HG03139 (cell line): Measurements from ENCODE around the gene POFUT2.

ENCODE experiments used
- ATAC-seq: cut with Tn5 transposase; IDR thresholded peaks from one replicate; pipeline ENCODE4 v1.9.1; 2021; ENCODE audit not compliant: unreplicated experiment

The POFUT2 gene

DNA sequence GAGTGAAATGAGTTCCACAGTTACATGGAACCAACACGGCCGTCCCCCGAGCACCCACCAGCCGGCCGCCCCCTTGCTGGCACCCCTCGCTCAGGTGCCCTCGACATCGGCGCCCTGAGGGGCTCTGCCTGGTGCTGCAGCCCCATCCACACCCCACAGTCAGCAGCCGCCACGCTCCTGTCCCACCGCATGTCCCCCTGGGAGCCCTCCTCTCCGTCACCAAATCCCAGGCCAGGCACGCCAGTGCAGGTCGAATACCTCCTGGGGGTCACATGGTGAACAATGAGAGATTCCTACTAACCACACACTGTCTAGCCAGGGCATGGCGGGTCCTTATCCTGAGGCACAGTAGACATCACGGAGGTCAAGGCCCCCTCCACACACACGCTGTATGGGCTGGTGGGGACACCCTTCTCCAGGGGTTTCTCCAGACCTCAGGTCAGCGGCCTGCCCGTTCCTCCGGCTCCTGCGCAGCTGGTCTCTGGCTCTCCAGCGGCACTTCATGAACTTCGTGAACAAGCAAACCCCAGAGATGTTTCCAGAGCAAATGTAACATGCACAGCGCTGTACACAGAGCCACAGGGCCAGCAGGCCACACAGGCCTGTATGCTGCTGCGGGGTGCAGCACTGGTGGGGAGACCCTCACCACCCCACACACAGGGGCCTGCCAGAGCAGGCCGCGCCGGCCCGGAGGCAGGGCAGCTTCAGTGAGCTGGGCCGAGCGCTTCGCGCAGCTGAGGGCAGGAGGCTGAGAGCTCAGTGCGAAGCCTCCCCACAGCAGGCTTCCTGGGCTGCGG lies 21.8 kb downstream of the POFUT2 start:
- no peak for ATAC-seq

GRCh38 chr21:45264912-45265515 lies 22.7 kb downstream of the POFUT2 start:
- ATAC-seq = no peak

- no peak for ATAC-seq
These were observed 23.4 kb downstream of the POFUT2 start for GRCh38 chr21:45264146-45264911.

DNA sequence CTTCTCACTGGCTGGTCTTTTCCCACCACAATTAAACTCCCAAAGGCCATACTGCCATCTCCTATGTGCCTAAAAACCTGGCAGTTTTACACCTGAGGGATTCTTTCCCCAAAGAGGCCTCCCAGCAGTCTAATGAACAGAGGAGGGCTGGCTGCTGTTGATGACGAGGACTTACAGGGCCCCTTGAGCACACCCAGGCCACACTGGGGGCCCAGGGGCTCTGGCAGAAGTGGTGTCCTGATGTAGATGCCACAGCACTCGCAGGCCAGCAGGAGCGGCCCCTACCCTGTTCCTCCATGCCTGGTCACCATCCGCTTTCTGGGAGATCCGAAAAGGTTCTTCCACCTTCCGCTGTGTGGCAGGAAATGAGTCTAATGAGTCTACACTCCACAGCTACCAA lies 24.2 kb downstream of the POFUT2 start:
- ATAC-seq = no peak

DNA sequence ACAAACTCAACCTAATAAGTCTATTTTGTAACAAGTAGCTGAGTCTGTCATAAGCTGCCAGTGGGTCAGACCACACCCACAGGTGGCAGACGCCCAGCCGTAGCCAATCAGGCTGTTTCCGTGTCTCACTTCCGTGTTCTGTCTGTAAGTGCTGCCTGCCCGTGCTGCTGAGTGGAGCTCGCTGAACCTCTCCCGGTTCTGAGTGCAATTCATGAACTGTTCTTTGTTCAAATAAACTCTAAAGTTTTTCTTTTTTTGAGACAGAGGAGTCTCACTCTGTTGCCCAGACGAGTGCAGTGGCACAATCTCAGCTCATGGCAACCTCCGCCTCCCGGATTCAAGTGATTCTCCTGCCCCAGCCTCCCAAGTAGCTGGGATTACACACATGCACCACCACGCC lies 25.1 kb downstream of the POFUT2 start:
- no peak for ATAC-seq

- ATAC-seq = no peak
These were observed 25.6 kb downstream of the POFUT2 start for GRCh38 chr21:45262041-45262581.

- no peak for ATAC-seq
These were observed 26.6 kb downstream of the POFUT2 start for GRCh38 chr21:45261093-45261492.

DNA sequence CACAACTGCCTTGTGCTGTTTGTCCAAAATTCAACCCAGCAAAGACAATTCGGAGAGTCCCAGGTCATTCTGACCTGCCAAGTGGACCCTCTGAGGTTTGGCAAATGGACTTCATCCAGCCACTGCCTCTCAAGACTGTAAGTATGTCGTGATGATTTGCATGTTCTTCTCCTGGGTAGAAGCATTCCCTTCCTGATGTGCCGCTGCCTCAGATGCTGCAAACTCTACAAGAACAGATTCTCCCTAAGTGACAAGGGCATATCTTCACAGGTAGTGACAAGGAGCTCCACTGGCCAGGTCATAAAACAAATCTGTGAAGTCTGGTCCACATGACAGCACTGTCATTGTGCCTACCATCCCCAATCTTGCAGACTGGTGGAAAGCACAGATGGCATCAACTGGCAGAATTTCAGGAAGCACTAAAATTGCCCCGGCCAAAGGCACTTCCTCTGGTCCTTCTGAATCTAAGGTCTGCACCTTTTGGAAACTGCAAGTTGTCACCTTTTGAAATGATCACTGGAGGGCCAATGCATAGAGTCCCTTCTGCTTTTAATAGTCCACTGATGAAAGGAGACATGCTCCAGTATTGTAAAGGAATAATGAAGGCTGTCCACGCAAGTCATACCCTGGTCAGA lies 27.4 kb downstream of the POFUT2 start:
- ATAC-seq = no peak

DNA sequence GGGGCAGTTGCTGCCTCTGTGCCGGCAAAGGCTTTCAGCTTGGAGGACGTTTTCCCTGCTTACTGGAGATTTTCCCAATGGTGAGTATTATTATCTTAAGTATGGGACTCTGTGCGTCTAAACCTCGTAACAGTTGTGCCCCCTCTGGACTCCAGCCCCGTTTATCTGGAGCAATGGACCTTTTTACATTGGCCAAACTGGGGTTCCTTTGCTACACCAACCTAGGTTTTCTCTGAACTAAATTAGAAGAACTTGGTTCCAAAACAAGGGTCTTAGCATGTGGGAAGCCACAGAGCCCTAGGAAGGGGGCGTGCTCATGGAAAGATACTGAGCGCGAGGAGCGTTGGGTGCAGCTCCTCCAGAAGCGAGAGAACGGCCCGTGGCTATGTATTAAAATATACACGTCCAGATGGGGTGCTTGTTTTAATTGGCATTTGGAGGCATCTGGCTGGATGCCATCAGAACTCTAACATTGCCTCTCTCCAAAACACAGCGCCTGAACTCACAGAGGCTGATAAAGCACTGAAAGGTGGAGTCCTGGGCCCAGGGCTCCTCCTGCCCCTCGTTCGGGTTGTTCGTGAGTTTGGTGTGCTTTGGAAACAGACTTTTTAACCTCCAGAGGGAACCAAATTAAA lies 28.4 kb downstream of the POFUT2 start:
- ATAC-seq = no peak

- ATAC-seq = no peak
These were observed 29.2 kb downstream of the POFUT2 start for GRCh38 chr21:45258466-45258865.

- ATAC-seq = no peak
These were observed 29.9 kb downstream of the POFUT2 start for GRCh38 chr21:45257673-45258341.

DNA sequence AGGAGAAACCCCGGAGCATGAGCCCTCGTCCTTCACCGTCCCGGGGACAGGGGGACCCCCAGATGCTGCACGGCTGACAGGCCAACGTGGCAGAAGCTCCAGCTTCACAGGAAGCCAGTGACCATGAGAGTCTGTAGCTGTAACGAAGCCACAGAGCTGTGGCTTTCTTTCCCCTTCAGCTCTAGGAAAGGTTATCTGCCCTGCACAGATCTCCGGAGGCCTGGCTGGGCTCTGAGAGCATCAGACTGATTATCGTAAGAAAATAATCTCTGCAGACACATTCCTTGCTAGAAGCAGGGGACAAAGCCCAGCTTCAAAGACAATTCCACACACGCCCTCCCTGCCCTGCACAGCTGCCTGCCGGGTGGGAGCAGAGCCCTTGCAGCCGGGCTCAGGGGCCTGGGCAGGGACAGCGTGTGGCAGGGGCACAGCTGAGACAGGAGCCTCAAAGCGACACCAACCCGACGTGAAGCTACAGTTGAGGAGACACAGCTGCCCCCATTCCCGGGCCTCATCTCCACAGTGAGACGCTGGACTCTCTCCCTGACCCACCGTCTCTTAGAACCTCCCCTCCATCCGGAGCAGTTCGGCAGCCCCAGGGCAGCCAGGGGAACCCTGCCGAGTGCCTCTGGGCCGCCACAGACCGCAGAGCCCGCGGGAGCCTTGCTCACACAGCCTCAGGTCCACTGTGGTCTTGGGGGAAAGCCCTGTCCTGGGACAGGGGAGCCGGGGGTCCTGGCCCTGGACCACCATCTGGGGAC lies 30.6 kb downstream of the POFUT2 start:
- no peak for ATAC-seq

- ATAC-seq = no peak
These were observed 31.4 kb downstream of the POFUT2 start for GRCh38 chr21:45256021-45256911.

- no peak for ATAC-seq
These were observed 32.2 kb downstream of the POFUT2 start for GRCh38 chr21:45255381-45256020.

DNA sequence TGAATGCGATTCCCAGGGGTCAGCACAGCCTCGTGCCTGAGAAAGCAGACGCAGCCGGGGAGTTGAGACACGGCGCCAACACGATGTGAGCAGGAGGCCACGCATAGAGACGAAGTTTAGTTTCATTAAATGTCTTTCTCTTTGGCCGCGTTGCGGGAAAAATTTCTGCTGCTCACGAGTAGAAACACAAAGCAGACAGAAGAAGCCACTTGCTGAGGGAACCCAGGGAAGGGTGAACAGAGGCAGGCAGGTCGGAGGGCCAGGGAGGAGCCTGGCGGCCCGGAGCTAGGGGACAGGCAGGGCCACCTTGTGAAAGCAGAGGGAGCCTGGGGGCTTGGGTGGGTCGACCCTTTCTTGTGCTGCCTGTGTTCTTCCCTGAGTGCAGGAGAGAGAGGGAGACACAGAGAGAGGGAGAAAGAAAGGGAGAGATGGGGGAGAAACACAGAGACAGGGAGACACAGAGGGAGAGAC lies 33.2 kb downstream of the POFUT2 start:
- ATAC-seq = no peak

DNA sequence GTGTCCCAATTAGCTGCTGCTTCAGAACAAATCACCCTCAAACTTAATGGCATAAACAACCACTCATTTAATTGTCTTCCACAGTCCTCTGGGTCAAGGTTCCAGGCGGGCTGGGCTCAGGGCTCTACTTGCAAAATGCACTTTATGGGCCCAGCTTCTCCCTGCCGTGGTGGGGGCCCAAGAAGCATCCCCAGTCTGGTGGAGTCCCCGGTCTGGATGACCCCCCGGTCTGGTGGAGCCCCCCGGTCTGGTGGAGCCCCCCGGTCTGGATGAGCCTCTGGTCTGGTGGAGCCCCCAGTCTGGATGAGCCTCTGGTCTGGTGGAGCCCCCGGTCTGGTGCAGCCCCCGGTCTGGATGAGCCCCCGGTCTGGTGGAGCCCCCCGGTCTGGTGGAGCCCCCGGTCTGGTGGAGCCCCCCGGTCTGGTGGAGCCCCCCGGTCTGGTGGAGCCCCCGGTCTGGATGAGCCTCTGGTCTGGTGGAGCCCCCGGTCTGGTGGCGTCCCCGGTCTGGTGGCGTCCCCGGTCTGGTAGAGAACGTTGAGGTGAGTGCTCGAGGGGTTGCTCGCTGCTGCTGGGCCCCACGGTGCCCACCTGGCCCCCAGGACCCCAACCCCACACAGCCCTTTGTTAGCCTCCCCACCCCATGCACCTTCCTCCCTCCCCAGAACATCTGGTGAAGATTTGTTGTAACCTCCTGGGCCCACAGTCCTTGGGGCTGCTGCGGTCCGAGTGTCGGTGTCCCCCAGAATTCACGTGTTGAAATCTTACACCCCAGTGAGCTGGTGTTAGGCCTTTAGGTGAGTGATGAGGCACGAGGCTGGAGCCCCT lies 33.8 kb downstream of the POFUT2 start:
- ATAC-seq = no peak

DNA sequence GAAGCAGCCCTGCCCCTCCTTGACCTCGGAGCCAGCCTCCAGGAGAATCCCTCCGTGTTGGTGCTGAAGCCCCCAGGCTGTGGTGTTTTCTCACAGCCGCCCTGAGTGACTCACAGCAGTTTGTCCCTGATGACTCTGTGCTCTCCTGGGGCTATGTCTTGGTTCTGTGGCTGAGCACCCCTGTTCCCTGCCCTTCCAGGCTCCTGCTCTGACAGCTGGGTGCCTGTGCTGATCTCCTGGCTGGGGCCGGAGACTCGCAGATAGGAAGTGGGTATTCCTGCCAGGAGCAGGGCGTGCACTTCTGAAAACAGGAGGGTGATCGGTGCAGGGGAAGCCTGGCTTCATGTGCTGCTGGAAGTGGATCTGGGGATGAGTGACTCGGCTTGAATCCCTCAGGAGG lies 34.5 kb downstream of the POFUT2 start:
- no peak for ATAC-seq
